Measurements from ENCODE around the gene PTGDR.

Gene PTGDR

GRCh38 chr14:52244328-52244727 is 23.2 kb upstream of the PTGDR start:
- DNase-seq (ENCODE audit: low spot score), result no peak
- TF ChIP-seq, protein P1, sequence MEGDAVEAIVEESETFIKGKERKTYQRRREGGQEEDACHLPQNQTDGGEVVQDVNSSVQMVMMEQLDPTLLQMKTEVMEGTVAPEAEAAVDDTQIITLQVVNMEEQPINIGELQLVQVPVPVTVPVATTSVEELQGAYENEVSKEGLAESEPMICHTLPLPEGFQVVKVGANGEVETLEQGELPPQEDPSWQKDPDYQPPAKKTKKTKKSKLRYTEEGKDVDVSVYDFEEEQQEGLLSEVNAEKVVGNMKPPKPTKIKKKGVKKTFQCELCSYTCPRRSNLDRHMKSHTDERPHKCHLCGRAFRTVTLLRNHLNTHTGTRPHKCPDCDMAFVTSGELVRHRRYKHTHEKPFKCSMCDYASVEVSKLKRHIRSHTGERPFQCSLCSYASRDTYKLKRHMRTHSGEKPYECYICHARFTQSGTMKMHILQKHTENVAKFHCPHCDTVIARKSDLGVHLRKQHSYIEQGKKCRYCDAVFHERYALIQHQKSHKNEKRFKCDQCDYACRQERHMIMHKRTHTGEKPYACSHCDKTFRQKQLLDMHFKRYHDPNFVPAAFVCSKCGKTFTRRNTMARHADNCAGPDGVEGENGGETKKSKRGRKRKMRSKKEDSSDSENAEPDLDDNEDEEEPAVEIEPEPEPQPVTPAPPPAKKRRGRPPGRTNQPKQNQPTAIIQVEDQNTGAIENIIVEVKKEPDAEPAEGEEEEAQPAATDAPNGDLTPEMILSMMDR (IDR thresholded peaks at IDR 0.05; ENCODE audit: borderline replicate concordance, control extremely low read depth, extremely low read depth, insufficient read depth, missing control alignments), result no peak
- in situ Hi-C loops (cut with MboI; ENCODE audit: low sequenced_read_pairs, unreplicated experiment), result no loop called here

- TF ChIP-seq, protein P1 (IDR thresholded peaks at IDR 0.05; ENCODE audit: borderline replicate concordance, control extremely low read depth, extremely low read depth, insufficient read depth, missing control alignments), result no peak
- DNase-seq (ENCODE audit: low spot score), result no peak
- in situ Hi-C loops (cut with MboI; ENCODE audit: low sequenced_read_pairs, unreplicated experiment), result no loop called here
Measured at GRCh38 chr14:52244997-52245396, 22.5 kb upstream of the PTGDR start.

DNA sequence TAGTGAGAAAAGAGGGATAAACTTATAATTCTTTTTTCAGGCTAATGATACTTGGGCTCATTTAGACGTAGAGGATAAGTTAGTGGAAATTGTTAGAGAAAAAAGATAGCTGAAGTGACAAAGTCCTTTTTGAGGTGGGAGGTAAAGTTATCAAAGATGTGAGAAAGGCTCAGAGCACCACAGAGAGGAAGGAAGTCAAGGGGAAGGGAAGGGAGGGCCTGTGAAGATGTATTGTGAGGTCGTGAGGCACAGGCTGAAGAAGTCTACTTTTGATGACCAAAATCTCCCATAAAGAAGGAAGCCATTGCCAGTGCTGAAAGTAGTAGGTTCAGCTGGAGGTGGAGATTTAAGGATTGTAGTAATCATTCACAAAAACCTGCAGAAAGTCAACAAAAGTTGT is 19.4 kb upstream of the PTGDR start:
- DNase-seq (ENCODE audit: low spot score), result no peak
- in situ Hi-C loops (cut with MboI; ENCODE audit: low sequenced_read_pairs, unreplicated experiment), result no loop called here
- TF ChIP-seq, protein P1 (IDR thresholded peaks at IDR 0.05; ENCODE audit: borderline replicate concordance, control extremely low read depth, extremely low read depth, insufficient read depth, missing control alignments), result no peak

DNA sequence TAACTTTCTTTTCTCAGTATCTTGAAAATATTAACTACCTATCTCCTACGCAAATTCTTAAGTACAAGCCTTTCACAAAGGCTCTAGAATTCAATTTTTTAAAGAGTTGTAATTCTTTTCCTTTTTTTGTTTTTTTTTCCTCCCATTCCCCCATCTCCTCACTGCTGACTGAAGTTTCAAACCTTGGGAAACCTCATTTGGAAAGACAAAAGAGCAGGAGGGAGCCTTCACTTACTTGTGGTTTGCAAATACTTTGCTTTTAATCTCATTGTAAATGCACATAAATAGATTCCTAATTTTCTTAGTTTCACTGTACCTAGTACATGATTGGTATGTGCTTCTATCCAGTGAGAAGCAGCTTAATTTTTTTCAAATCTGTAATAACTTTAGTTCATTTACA is 15.8 kb upstream of the PTGDR start:
- in situ Hi-C loops (cut with MboI; ENCODE audit: low sequenced_read_pairs, unreplicated experiment), result no loop called here
- TF ChIP-seq, protein P1 (IDR thresholded peaks at IDR 0.05; ENCODE audit: borderline replicate concordance, control extremely low read depth, extremely low read depth, insufficient read depth, missing control alignments), result no peak
- no peak for DNase-seq (ENCODE audit: low spot score)

DNA sequence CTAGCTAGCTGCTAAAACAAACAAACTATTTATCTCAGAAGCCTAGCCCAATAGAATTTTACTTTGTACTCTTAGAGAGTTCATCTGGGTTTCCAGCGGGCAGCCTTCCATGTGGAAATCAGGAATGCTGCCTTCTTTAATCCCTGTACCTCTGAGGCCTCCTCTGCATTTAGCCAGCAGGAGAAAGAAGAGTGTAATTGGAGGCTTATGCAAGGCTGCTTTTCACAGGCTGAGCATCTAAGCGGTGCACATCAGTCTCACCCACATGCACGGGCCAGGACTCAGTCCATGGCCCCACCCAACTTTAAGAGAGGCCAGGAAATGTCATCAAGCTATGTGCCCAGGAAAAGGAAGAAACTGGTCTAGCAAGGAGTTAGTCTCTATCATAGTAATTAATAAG is 14.0 kb upstream of the PTGDR start:
- TF ChIP-seq, protein P1 (IDR thresholded peaks at IDR 0.05; ENCODE audit: borderline replicate concordance, control extremely low read depth, extremely low read depth, insufficient read depth, missing control alignments), result no peak
- in situ Hi-C loops (cut with MboI; ENCODE audit: low sequenced_read_pairs, unreplicated experiment), result no loop called here
- no peak for DNase-seq (ENCODE audit: low spot score)

- in situ Hi-C loops (cut with MboI; ENCODE audit: low sequenced_read_pairs, unreplicated experiment), result no loop called here
Measured at GRCh38 chr14:52254086-52254485, 13.4 kb upstream of the PTGDR start.

More at GRCh38 chr14:52254086-52254485, 13.4 kb upstream of the PTGDR start:
- DNase-seq (ENCODE audit: low spot score), result no peak
- TF ChIP-seq, protein P1 (IDR thresholded peaks at IDR 0.05; ENCODE audit: borderline replicate concordance, control extremely low read depth, extremely low read depth, insufficient read depth, missing control alignments), result no peak

Measured in GM13976 (cell line).